Thyroid gland (tissue), 4 donors: ENCODE measurements around the gene PAX8.

Source experiments
- CTCF ChIP-seq, 6 experiments: fragments of 200-600 bp in 3 of 6; fragments of 450-650 bp in 3 of 6; sonication (generic) in 3 of 6; IDR thresholded peaks; one replicate each; pipeline ENCODE4 v1.5.1; 2016 to 2019; ENCODE audit warnings: antibody characterized with exemption in 6 of 6, mild to moderate bottlenecking in 2 of 6, inconsistent platforms in 1 of 6, moderate library complexity in 1 of 6
- POLR2A ChIP-seq, 2 donors: fragments of 450-650 bp; IDR thresholded peaks; one replicate each; pipeline ENCODE4 v1.6.1; 2017; ENCODE audit warnings: antibody characterized with exemption in 2 of 2, mild to moderate bottlenecking in 2 of 2, moderate library complexity in 1 of 2

GRCh38 chr2:113206251-113206650 is 72.5 kb downstream of the PAX8 start:
- TF ChIP-seq CTCF (IDR thresholded peaks at IDR 0.05) (no peak), POLR2A (IDR thresholded peaks at IDR 0.05) (no peak)
